GM23338 (cell line): ENCODE results near the gene GFRA1. TPM values are rescaled to one million over a fixed set of nuclear protein-coding genes. Genes with fewer than 3 reads are reported as not detected.

Experiments
- CREB1 ChIP-seq: fragments of 250-450 bp; sonication (Bioruptor Pico); IDR thresholded peaks from 2 replicates; pipeline ENCODE4 v1.5.0; 2020; ENCODE audit warnings: low read depth, mild to moderate bottlenecking, moderate library complexity
- CTCF ChIP-seq, 2 experiments: fragments of 200-600 bp in 1 of 2; sonication (generic) in 1 of 2; conservative IDR thresholded peaks; 2 replicates each; pipeline versions ENCODE4 v1.5.1 to v1.6.1; 2016 to 2017; ENCODE audit warnings: antibody characterized with exemption in 2 of 2, low read depth in 2 of 2, mild to moderate bottlenecking in 2 of 2, moderate library complexity in 1 of 2
- ETS1 ChIP-seq: IDR thresholded peaks from 2 replicates; pipeline ENCODE4 v1.6.1; 2016; ENCODE audit warnings: antibody characterized with exemption
- EZH2 ChIP-seq: fragments of 200-600 bp; sonication (generic); IDR thresholded peaks from one replicate; pipeline ENCODE4 v1.8.0; 2017; ENCODE audit warnings: antibody characterized with exemption, mild to moderate bottlenecking, low read depth; ENCODE audit not compliant: unreplicated experiment
- EZH2phosphoT487 ChIP-seq: fragments of 200-600 bp; sonication (generic); IDR thresholded peaks from one replicate; pipeline ENCODE4 v1.8.1; 2018; ENCODE audit warnings: antibody characterized with exemption; ENCODE audit not compliant: unreplicated experiment
- POLR2AphosphoS5 ChIP-seq: IDR thresholded peaks from 2 replicates; pipeline ENCODE4 v1.6.1; 2016; ENCODE audit warnings: antibody characterized with exemption, low read depth
- ZNF114 ChIP-seq: fragments of 250-450 bp; sonication (Bioruptor Pico); IDR thresholded peaks from 2 replicates; pipeline ENCODE4 v1.5.0; 2020; ENCODE audit warnings: mild to moderate bottlenecking, moderate library complexity
- ZNF331 ChIP-seq: fragments of 250-450 bp; sonication (Bioruptor Pico); IDR thresholded peaks from 2 replicates; pipeline ENCODE4 v1.5.0; 2020; ENCODE audit warnings: low read depth, mild to moderate bottlenecking, moderate library complexity
- polyA plus RNA-seq: library from polyadenylated mRNA; unstranded; fragments of >200 nt; fragmentation: Nextera tagmentation; extraction: Ambion mirVana; gene quantifications from 2 replicates; pipeline ENCODE4 v1.2.1, GENCODE V29; 2016
- total RNA-seq: library from RNA; depleted of rRNA; stranded (reverse); fragments of >200 nt; shearing (Covaris generic); gene quantifications from 2 replicates; pipeline ENCODE4 v1.2.3, GENCODE V29; 2014
- TF ChIP-seq, protein P1 (sequence below): fragments of 250-450 bp; sonication (Bioruptor Pico); IDR thresholded peaks from 2 replicates; pipeline ENCODE4 v1.5.0; 2020; ENCODE audit warnings: mild to moderate bottlenecking, moderate library complexity

The GFRA1 gene
- total and polyA plus RNA-seq, 2 experiments from 2014 or later: 1.4 to 2.8 TPM

GRCh38 chr10:116030576-116030975 is 242.4 kb downstream of the GFRA1 start (continued):
- TF ChIP-seq, protein P1, sequence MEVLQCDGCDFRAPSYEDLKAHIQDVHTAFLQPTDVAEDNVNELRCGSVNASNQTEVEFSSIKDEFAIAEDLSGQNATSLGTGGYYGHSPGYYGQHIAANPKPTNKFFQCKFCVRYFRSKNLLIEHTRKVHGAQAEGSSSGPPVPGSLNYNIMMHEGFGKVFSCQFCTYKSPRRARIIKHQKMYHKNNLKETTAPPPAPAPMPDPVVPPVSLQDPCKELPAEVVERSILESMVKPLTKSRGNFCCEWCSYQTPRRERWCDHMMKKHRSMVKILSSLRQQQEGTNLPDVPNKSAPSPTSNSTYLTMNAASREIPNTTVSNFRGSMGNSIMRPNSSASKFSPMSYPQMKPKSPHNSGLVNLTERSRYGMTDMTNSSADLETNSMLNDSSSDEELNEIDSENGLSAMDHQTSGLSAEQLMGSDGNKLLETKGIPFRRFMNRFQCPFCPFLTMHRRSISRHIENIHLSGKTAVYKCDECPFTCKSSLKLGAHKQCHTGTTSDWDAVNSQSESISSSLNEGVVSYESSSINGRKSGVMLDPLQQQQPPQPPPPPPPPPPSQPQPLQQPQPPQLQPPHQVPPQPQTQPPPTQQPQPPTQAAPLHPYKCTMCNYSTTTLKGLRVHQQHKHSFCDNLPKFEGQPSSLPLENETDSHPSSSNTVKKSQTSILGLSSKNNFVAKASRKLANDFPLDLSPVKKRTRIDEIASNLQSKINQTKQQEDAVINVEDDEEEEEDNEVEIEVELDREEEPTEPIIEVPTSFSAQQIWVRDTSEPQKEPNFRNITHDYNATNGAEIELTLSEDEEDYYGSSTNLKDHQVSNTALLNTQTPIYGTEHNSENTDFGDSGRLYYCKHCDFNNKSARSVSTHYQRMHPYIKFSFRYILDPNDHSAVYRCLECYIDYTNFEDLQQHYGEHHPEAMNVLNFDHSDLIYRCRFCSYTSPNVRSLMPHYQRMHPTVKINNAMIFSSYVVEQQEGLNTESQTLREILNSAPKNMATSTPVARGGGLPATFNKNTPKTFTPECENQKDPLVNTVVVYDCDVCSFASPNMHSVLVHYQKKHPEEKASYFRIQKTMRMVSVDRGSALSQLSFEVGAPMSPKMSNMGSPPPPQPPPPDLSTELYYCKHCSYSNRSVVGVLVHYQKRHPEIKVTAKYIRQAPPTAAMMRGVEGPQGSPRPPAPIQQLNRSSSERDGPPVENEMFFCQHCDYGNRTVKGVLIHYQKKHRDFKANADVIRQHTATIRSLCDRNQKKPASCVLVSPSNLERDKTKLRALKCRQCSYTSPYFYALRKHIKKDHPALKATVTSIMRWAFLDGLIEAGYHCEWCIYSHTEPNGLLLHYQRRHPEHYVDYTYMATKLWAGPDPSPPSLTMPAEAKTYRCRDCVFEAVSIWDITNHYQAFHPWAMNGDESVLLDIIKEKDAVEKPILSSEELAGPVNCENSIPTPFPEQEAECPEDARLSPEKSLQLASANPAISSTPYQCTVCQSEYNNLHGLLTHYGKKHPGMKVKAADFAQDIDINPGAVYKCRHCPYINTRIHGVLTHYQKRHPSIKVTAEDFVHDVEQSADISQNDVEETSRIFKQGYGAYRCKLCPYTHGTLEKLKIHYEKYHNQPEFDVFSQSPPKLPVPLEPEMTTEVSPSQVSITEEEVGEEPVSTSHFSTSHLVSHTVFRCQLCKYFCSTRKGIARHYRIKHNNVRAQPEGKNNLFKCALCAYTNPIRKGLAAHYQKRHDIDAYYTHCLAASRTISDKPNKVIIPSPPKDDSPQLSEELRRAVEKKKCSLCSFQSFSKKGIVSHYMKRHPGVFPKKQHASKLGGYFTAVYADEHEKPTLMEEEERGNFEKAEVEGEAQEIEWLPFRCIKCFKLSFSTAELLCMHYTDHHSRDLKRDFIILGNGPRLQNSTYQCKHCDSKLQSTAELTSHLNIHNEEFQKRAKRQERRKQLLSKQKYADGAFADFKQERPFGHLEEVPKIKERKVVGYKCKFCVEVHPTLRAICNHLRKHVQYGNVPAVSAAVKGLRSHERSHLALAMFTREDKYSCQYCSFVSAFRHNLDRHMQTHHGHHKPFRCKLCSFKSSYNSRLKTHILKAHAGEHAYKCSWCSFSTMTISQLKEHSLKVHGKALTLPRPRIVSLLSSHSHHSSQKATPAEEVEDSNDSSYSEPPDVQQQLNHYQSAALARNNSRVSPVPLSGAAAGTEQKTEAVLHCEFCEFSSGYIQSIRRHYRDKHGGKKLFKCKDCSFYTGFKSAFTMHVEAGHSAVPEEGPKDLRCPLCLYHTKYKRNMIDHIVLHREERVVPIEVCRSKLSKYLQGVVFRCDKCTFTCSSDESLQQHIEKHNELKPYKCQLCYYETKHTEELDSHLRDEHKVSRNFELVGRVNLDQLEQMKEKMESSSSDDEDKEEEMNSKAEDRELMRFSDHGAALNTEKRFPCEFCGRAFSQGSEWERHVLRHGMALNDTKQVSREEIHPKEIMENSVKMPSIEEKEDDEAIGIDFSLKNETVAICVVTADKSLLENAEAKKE (CRISPR knock-in tag): no peak
- TF ChIP-seq CREB1 (CRISPR knock-in tag): no peak
- TF ChIP-seq EZH2: no peak
- no peak for TF ChIP-seq ZNF331 (CRISPR knock-in tag)
- TF ChIP-seq ETS1: no peak
- no peak for TF ChIP-seq EZH2phosphoT487
- no peak for TF ChIP-seq POLR2AphosphoS5
- no peak for TF ChIP-seq CTCF (conservative IDR thresholded peaks at IDR 0.05; ENCODE audit: low read depth in 2 of 2)
- no peak for TF ChIP-seq ZNF114 (CRISPR knock-in tag)
